8988T (cell line): ENCODE data around the gene SIGLEC1.
A peak's percentile ranks its signal among the peaks of the same experiment; 100 is the strongest.

Source experiments
- DNase-seq: peaks from one replicate; pipeline ENCODE4 v3.0.0; 2011

Gene SIGLEC1

GRCh38 chr20:3698591-3699001, 13.8 kb downstream of the SIGLEC1 start:
- DNase-seq = no peak

- DNase-seq = no peak
Observed at GRCh38 chr20:3697588-3698305, 14.7 kb downstream of the SIGLEC1 start.

GRCh38 chr20:3696745-3697587, 15.4 kb downstream of the SIGLEC1 start:
- DNase-seq = no peak

- DNase-seq = no peak
Observed at GRCh38 chr20:3696200-3696599, 16.2 kb downstream of the SIGLEC1 start.

- DNase-seq = no peak
Observed at GRCh38 chr20:3694864-3695263, 17.5 kb downstream of the SIGLEC1 start.

DNA sequence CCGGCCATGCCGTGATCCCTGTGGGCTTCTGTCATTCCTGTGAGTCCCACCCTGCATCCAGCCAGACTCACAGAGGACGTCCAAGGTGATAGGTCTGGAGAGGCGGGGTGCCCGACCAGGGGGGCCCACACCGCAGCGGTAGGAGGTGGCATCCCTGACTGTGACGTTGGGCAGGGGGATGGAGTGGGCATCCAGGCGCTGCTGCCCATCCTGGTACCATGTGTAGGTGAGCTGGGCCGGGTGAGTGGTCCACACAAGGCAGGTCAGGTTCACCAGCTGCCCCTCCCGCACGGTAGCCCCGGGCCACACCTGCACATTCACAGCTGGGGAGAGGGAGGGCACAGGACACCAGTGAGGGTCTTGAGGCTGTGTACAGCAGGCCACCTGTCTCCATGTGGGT, 19.0 kb downstream of the SIGLEC1 start:
- DNase-seq = no peak

- DNase-seq = no peak
Observed at GRCh38 chr20:3692706-3693294, 19.6 kb downstream of the SIGLEC1 start.

DNA sequence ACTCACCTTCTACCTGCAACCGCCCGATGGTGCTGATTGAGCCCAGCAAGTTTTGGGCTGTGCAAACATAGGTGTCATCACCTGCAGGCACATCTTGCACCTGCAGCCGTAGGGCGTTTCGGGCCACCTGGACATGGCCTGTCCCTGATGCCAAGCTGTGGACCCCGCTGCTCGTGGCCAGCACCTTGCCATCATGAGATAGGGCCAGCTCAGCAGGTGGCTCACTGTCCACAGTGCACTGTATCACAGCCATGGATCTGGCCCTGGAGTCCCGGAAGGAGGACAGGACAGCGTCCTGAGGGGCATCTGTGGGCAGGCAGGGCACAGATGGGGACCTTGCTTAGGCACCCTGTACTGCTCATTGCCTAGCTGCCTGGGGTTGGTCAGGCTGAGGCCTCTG, 20.5 kb downstream of the SIGLEC1 start:
- DNase-seq = no peak

- no peak for DNase-seq
Observed at GRCh38 chr20:3691306-3691705, 21.1 kb downstream of the SIGLEC1 start.

DNA sequence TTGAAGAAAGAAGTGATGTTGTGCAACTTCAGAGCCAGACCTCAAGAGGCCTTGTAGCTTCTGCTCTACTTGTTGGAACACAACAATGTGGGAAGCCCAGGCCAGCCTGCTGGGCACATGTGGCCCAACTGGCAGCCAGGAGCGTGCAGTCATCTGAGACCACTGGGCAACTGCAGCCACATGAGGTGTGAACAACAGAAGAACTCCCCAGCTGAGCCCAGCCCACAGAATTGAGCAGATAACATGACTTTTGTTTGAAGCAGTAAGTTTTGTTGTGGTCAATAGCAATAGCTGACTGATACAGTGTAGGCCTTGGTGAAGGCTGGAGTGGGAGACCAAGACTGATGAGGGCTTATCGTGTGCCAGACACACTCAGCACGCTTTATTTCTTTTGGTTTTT, 22.0 kb downstream of the SIGLEC1 start:
- no peak for DNase-seq

DNA sequence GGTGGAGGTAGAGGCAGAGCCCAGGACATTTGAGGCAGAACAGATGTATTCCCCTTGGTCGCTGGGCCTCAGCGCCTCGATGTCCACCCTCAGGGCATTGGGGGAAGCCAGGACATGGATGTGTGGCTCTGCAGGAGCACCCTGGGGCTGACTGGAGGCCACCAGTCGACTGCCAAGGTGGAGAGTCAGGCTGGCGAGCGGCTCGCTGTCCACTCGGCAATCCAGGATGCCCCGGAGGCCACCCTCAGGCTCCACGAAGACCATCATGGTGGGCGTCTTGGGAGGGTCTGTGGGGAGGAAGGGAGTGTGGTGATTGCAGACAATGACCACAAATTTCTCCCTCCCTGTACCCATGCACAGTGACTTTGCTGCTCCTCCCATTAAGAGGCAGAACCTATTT, 22.4 kb downstream of the SIGLEC1 start:
- DNase-seq = no peak

DNA sequence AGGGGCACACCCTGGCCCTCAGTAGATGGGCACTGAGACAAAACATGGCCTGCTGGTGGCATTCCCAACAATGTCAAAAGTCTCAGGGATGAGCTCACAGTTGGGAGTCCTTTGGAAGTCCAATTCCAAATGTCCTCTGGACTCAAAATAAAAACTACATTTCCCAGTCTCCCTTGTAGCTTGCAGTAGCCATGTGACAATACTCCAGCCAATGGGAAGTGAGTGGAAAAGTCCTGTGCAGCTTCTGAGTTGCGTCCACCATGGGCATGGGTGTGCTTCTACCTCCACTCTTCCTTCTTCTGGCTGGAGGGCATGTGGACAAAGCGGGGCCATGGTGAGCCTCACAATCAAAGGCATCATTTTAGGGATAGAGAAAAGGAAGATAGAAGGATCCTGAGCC, 24.7 kb downstream of the SIGLEC1 start:
- peak; percentile 80 for DNase-seq

GRCh38 chr20:3686867-3687321, 25.5 kb downstream of the SIGLEC1 start:
- no peak for DNase-seq

DNA sequence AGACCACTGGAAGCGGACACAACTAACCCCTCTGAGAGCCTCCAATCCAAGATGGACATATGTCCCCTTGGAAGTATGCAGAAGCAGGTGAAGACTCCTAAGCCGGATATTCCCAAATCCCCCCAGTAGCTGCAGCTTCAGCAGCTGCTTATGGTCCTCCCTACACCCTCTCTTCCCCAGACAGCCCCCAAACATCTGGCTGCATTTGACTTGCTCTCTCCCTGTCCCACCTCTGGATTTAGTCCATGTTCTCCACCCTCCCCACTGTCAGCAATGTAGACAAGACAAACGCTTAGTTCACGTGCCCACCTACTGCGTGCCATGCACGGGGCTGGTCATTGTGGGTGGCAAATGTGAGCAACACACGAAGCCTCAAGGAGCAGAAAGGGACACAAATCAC, 26.0 kb downstream of the SIGLEC1 start:
- no peak for DNase-seq

DNA sequence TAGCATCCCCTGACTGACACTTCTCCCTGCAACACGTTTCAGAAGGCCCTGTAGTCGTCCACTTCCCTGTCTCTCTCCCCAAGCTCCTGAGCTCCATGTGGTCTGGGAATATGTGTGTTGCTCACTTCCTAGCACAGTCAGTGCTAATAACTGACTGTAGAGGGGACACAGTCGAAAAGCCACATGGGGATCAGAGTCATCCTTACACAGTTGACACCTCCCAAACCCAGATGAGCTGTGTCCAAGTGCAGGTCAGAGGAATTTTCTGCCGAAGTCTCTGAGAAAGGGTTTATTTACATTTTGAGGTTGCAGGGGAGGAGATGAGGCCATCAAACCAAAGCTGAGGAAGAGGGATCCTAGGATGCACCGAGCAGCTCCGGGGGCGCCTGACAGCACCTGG, 27.1 kb downstream of the SIGLEC1 start:
- DNase-seq = no peak

DNA sequence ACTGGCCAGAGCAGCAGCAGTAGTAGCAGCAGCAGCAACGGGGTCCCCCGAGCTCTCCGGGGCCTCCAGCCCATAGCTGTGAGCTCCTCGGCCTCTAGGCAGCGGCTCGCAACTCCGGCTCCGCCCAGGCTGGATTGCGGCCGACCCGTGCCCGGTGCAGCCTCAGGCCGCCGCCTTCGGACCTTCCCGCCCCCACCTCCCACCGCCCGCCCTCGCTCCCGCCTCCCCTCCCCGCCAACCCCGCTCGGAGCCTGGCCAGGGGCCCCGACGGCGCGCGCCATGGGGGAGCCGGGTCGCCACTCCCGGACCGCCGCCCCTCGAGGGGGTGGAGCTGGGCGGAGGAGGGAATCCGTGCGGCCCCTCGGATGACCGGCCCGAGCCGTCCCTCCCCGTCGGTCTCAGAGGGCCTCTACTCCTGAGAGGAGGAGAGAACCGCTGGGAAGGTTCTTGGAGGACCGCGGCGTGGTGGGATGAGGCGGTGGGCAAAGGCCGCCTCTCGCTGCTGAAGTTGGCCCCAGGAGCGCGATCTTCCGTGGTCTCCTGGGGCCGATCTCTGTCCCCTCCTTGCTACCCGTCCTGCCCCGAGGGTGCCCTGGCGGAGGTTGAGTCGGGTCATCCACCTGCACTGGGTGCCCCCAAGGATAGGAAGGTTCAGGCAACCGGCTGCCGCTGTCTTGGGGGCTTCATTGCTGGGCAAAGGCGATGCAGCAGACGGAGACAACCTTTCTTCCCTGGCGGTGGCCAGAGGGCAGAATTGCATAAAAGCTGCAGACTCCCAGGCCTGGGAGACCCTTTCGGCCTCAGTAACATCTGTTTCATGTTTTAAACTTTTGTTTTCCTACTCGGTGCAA, 30.2 kb downstream of the SIGLEC1 start, which contains the start of gene ADAM33:
Gene ADAM33, minus strand, starts transcription at position 80 of the 851 bp plus-strand sequence. Its CDS starts 6 bp downstream, at position 74.
- no peak for DNase-seq

GRCh38 chr20:3681352-3681930, 31.0 kb downstream of the SIGLEC1 start:
- no peak for DNase-seq

DNA sequence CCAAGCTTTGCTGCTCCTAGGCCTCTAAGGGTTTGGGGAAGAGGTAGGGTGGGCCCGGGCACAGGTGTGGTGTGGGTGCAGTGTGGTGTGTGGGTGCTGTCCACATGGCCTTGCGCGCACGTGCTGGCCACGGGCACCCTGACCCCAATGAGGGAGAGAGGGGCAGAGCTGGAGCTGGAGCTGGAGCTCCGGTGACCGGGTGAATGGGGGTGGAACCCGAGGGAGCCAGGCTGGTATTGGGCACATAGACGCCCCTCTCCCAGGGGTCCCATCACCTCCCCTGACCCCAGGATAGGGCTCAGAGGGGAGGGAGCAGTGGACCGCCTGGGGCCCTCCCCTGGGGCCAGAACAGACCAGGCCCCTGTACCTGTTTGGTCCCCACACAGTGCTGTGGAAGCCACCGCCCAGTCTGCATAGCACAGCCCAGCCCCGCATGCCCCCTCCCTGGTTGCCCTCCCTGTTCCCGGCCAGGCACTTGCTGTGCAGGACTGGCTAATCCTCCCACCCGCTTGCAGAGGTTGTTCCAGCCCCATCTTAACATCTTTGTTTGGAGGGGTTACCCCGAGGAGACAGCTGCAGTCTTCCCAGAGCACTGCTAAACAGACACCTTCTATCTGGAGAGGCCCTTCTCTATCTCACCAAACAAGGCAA, 31.6 kb downstream of the SIGLEC1 start:
- DNase-seq = no peak

GRCh38 chr20:3679749-3680700, 32.4 kb downstream of the SIGLEC1 start:
- peak; percentile 49 for DNase-seq
